ENCODE results near the gene ADPRH.

DNA sequence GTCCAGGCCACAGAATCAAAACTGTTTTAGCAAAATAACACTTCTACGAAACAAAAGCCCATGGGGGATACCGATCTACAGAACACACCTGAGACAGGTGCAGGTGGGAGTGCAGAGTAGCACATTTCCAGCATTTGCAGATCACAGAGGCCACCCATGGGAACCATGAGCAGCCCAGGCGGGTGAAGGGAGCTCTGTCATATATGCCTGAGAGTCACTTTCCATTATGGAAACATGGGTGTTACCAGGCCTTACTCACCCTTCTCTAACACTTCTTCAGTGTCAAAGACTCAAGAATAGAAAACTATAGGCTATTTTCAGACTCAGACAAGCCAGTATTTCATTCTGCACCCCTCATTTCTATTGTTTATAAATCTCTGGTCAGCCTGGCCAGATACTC, 21.9 kb downstream of the ADPRH start:
- TF ChIP-seq, protein P1, sequence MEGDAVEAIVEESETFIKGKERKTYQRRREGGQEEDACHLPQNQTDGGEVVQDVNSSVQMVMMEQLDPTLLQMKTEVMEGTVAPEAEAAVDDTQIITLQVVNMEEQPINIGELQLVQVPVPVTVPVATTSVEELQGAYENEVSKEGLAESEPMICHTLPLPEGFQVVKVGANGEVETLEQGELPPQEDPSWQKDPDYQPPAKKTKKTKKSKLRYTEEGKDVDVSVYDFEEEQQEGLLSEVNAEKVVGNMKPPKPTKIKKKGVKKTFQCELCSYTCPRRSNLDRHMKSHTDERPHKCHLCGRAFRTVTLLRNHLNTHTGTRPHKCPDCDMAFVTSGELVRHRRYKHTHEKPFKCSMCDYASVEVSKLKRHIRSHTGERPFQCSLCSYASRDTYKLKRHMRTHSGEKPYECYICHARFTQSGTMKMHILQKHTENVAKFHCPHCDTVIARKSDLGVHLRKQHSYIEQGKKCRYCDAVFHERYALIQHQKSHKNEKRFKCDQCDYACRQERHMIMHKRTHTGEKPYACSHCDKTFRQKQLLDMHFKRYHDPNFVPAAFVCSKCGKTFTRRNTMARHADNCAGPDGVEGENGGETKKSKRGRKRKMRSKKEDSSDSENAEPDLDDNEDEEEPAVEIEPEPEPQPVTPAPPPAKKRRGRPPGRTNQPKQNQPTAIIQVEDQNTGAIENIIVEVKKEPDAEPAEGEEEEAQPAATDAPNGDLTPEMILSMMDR (IDR thresholded peaks at IDR 0.05) = no peak
- TF ChIP-seq POLR2AphosphoS5 (IDR thresholded peaks at IDR 0.05) (no peak), EP300 (IDR thresholded peaks at IDR 0.05; ENCODE audit: low read depth) (no peak)
